HepG2 (cell line): Measurements from ENCODE around the gene KRT33A. TPM values are rescaled to one million over a fixed set of nuclear protein-coding genes. Genes with fewer than 3 reads are reported as not detected.

Experiments used
- GABPB1 ChIP-seq: IDR thresholded peaks from 2 replicates; pipeline ENCODE4 v1.6.1; 2016; ENCODE audit warnings: mild to moderate bottlenecking, missing genetic modification reagents, moderate library complexity, missing compliant biosample characterization
- HDAC1 ChIP-seq: sonication (generic); formaldehyde crosslinking; IDR thresholded peaks from 2 replicates; pipeline ENCODE4 v1.5.1; 2020; ENCODE audit warnings: mild to moderate bottlenecking, missing genetic modification reagents
- HOXD1 ChIP-seq: sonication (generic); formaldehyde crosslinking; IDR thresholded peaks from 2 replicates; pipeline ENCODE4 v1.5.0; 2020; ENCODE audit warnings: missing genetic modification reagents
- KLF6 ChIP-seq: IDR thresholded peaks from 2 replicates; pipeline ENCODE4 v1.8.0; 2016; ENCODE audit warnings: missing biosample characterization, missing genetic modification reagents
- NFE2 ChIP-seq: sonication (generic); formaldehyde crosslinking; IDR thresholded peaks from 2 replicates; pipeline ENCODE4 v1.4.0; 2020; ENCODE audit warnings: missing genetic modification reagents
- NFRKB ChIP-seq: fragments of 450-650 bp; IDR thresholded peaks from 2 replicates; pipeline ENCODE4 v1.6.1; 2017
- TEAD2 ChIP-seq: sonication (generic); formaldehyde crosslinking; IDR thresholded peaks from 2 replicates; pipeline ENCODE4 v1.9.0; 2021; ENCODE audit warnings: missing genetic modification reagents
- TEAD3 ChIP-seq: optimal IDR thresholded peaks from 2 replicates; pipeline ENCODE3; 2016; ENCODE audit warnings: borderline replicate concordance
- U2AF2 ChIP-seq: fragments of 200-400 bp; formaldehyde crosslinking; IDR thresholded peaks from 2 replicates; pipeline ENCODE4 v1.6.1; 2017; ENCODE audit warnings: low read depth, mild to moderate bottlenecking, low read length
- ZEB1 ChIP-seq: IDR thresholded peaks from 2 replicates; pipeline ENCODE4 v1.6.1; 2012; ENCODE audit warnings: mild to moderate bottlenecking, low read depth, inconsistent platforms; ENCODE audit not compliant: insufficient replicate concordance
- ZFAT ChIP-seq: sonication (generic); formaldehyde crosslinking; conservative IDR thresholded peaks from 2 replicates; pipeline ENCODE4 v1.8.1; 2023; ENCODE audit warnings: missing genetic modification reagents, inconsistent platforms
- ZFP36L2 ChIP-seq: sonication (generic); formaldehyde crosslinking; IDR thresholded peaks from 2 replicates; pipeline ENCODE4 v1.4.0; 2020; ENCODE audit warnings: missing genetic modification reagents
- ZNF326 ChIP-seq: sonication (generic); formaldehyde crosslinking; IDR thresholded peaks from 2 replicates; pipeline ENCODE4 v1.4.0; 2020; ENCODE audit warnings: missing genetic modification reagents, borderline replicate concordance
- ZNF709 ChIP-seq: sonication (generic); formaldehyde crosslinking; IDR thresholded peaks from 2 replicates; pipeline ENCODE4 v1.5.0; 2020; ENCODE audit warnings: mild to moderate bottlenecking, missing genetic modification reagents
- ZNF879 ChIP-seq: sonication (generic); formaldehyde crosslinking; IDR thresholded peaks from 2 replicates; pipeline ENCODE4 v1.8.1; 2023; ENCODE audit warnings: missing genetic modification reagents
- polyA plus RNA-seq, 8 experiments: library from polyadenylated mRNA; depleted of rRNA in 3 of 8; stranded (reverse) in 7 of 8; unstranded in 1 of 8; fragments of >200 nt; fragmentation: Illumina TruSeq in 4 of 8; extraction: Trizol in 4 of 8; gene quantifications; 2 replicates each; pipeline versions ENCODE4 v1.2.1 to v1.2.3, GENCODE V29; 2011 to 2016; ENCODE audit warnings: low read depth in 4 of 8, missing spikeins in 1 of 8, mixed read lengths in 1 of 8; ENCODE audit not compliant: insufficient read depth in 1 of 8
- total RNA-seq, 5 experiments: library from RNA; depleted of rRNA; stranded (reverse); fragments of >200 nt; fragmentation: Illumina TruSeq; extraction: Trizol; gene quantifications; 2 replicates each; pipeline ENCODE4 v1.2.3, GENCODE V29; 2016; ENCODE audit warnings: low read depth in 1 of 5
- TF ChIP-seq, protein P1 (sequence below): IDR thresholded peaks from 2 replicates; pipeline ENCODE4 v1.6.1; 2016
- TF ChIP-seq, protein P2 (sequence below): IDR thresholded peaks from 2 replicates; pipeline ENCODE4 v1.6.1; 2012; ENCODE audit warnings: low read length, improper control_type of control experiment
- TF ChIP-seq, protein P3 (sequence below): sonication (generic); formaldehyde crosslinking; IDR thresholded peaks from 2 replicates; pipeline ENCODE4 v1.4.0; 2020; ENCODE audit warnings: mild to moderate bottlenecking, missing genetic modification reagents, borderline replicate concordance
- TF ChIP-seq, protein P4 (sequence below): sonication (generic); formaldehyde crosslinking; IDR thresholded peaks from 2 replicates; pipeline ENCODE4 v1.5.0; 2020; ENCODE audit warnings: mild to moderate bottlenecking, missing genetic modification reagents

Gene KRT33A
- total and polyA plus RNA-seq, 2 of the 13 experiments (the other 11 are each of a cell fraction or from before 2014, with no cell fraction given) = not detected

DNA sequence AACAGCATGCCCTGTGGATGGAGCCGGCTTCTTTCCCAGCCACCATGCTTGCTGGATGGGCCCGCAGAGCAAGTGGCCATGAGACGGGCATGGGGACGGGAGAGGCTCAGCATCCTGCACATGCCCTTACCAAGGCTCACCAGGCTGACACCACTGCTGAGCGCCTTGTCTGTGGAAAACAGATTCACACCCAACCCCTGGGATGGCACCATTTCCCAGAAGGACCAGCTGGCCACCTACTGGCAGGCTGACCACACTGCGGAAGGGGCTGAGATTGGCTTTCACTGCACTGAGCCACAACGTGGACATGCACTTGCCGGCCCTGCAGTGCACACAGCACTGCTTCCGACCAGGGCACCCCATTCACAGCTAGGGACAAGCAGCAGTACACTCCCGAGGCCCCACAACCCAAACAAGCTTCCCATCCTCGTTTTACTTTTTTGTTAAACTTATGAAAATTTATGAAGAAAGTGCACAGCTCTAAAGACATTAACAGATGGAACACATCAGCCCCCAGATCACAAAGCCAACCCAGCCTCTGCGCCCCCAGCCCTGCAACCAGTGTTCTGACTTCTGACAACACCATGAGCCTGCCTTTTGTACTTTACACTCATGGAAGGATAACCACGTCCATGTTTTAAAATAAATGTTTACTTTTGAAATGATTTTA, 21.2 kb downstream of the KRT33A start (continued):
- TF ChIP-seq, protein P1, sequence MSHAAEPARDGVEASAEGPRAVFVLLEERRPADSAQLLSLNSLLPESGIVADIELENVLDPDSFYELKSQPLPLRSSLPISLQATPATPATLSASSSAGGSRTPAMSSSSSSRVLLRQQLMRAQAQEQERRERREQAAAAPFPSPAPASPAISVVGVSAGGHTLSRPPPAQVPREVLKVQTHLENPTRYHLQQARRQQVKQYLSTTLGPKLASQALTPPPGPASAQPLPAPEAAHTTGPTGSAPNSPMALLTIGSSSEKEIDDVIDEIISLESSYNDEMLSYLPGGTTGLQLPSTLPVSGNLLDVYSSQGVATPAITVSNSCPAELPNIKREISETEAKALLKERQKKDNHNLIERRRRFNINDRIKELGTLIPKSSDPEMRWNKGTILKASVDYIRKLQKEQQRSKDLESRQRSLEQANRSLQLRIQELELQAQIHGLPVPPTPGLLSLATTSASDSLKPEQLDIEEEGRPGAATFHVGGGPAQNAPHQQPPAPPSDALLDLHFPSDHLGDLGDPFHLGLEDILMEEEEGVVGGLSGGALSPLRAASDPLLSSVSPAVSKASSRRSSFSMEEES (CRISPR knock-in tag) = no peak
- TF ChIP-seq, protein P2, sequence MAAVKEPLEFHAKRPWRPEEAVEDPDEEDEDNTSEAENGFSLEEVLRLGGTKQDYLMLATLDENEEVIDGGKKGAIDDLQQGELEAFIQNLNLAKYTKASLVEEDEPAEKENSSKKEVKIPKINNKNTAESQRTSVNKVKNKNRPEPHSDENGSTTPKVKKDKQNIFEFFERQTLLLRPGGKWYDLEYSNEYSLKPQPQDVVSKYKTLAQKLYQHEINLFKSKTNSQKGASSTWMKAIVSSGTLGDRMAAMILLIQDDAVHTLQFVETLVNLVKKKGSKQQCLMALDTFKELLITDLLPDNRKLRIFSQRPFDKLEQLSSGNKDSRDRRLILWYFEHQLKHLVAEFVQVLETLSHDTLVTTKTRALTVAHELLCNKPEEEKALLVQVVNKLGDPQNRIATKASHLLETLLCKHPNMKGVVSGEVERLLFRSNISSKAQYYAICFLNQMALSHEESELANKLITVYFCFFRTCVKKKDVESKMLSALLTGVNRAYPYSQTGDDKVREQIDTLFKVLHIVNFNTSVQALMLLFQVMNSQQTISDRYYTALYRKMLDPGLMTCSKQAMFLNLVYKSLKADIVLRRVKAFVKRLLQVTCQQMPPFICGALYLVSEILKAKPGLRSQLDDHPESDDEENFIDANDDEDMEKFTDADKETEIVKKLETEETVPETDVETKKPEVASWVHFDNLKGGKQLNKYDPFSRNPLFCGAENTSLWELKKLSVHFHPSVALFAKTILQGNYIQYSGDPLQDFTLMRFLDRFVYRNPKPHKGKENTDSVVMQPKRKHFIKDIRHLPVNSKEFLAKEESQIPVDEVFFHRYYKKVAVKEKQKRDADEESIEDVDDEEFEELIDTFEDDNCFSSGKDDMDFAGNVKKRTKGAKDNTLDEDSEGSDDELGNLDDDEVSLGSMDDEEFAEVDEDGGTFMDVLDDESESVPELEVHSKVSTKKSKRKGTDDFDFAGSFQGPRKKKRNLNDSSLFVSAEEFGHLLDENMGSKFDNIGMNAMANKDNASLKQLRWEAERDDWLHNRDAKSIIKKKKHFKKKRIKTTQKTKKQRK = no peak
- no peak for TF ChIP-seq U2AF2
- TF ChIP-seq ZEB1 = no peak
- no peak for TF ChIP-seq HOXD1 (CRISPR knock-in tag)
- TF ChIP-seq ZFAT (CRISPR knock-in tag) = no peak
- TF ChIP-seq TEAD3 = peak; percentile 17
- TF ChIP-seq GABPB1 (CRISPR knock-in tag) = peak; percentile 36
- TF ChIP-seq KLF6 = no peak
- TF ChIP-seq ZNF326 = no peak
- no peak for TF ChIP-seq ZNF709
- TF ChIP-seq, protein P3, sequence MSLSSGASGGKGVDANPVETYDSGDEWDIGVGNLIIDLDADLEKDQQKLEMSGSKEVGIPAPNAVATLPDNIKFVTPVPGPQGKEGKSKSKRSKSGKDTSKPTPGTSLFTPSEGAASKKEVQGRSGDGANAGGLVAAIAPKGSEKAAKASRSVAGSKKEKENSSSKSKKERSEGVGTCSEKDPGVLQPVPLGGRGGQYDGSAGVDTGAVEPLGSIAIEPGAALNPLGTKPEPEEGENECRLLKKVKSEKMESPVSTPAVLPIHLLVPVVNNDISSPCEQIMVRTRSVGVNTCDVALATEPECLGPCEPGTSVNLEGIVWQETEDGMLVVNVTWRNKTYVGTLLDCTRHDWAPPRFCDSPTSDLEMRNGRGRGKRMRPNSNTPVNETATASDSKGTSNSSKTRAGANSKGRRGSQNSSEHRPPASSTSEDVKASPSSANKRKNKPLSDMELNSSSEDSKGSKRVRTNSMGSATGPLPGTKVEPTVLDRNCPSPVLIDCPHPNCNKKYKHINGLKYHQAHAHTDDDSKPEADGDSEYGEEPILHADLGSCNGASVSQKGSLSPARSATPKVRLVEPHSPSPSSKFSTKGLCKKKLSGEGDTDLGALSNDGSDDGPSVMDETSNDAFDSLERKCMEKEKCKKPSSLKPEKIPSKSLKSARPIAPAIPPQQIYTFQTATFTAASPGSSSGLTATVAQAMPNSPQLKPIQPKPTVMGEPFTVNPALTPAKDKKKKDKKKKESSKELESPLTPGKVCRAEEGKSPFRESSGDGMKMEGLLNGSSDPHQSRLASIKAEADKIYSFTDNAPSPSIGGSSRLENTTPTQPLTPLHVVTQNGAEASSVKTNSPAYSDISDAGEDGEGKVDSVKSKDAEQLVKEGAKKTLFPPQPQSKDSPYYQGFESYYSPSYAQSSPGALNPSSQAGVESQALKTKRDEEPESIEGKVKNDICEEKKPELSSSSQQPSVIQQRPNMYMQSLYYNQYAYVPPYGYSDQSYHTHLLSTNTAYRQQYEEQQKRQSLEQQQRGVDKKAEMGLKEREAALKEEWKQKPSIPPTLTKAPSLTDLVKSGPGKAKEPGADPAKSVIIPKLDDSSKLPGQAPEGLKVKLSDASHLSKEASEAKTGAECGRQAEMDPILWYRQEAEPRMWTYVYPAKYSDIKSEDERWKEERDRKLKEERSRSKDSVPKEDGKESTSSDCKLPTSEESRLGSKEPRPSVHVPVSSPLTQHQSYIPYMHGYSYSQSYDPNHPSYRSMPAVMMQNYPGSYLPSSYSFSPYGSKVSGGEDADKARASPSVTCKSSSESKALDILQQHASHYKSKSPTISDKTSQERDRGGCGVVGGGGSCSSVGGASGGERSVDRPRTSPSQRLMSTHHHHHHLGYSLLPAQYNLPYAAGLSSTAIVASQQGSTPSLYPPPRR (CRISPR knock-in tag) = no peak
- TF ChIP-seq, protein P4, sequence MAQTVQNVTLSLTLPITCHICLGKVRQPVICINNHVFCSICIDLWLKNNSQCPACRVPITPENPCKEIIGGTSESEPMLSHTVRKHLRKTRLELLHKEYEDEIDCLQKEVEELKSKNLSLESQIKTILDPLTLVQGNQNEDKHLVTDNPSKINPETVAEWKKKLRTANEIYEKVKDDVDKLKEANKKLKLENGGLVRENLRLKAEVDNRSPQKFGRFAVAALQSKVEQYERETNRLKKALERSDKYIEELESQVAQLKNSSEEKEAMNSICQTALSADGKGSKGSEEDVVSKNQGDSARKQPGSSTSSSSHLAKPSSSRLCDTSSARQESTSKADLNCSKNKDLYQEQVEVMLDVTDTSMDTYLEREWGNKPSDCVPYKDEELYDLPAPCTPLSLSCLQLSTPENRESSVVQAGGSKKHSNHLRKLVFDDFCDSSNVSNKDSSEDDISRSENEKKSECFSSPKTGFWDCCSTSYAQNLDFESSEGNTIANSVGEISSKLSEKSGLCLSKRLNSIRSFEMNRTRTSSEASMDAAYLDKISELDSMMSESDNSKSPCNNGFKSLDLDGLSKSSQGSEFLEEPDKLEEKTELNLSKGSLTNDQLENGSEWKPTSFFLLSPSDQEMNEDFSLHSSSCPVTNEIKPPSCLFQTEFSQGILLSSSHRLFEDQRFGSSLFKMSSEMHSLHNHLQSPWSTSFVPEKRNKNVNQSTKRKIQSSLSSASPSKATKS = no peak
- no peak for TF ChIP-seq NFE2 (CRISPR knock-in tag)
- no peak for TF ChIP-seq ZNF879 (CRISPR knock-in tag)
- TF ChIP-seq TEAD2 (CRISPR knock-in tag) = no peak
- no peak for TF ChIP-seq NFRKB
- no peak for TF ChIP-seq HDAC1
- TF ChIP-seq ZFP36L2 = no peak
